ENCODE data around the gene PSMG1. TPM values are rescaled to one million over a fixed set of nuclear protein-coding genes. Genes with fewer than 3 reads are reported as not detected.

PSMG1 gene
- total RNA-seq, 1 donor from 2014 or later: 61.9 TPM

DNA sequence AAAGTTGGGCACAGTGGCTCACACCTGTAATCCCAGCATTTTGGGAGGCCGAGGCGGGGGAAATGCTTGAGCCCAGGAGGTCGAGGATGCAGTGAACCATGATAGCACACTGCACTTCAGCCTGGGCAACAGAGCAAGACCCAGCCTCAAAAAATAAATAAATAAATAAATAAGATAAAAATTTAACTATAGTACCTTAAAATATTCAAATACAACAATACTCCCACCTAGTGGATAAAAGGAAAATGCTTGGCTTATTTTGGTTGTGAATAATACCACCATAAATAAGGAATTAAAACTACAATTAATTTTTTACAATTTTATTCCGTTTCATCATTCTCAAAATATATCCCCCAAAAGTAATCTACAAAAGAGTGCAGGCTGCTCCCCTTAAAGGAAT, 8.1 kb downstream of the PSMG1 start:
- H3K9me3 ChIP-seq (ENCODE audit: insufficient read depth, low read depth, low read length): no peaks in the 10 kb centered on the region

DNA sequence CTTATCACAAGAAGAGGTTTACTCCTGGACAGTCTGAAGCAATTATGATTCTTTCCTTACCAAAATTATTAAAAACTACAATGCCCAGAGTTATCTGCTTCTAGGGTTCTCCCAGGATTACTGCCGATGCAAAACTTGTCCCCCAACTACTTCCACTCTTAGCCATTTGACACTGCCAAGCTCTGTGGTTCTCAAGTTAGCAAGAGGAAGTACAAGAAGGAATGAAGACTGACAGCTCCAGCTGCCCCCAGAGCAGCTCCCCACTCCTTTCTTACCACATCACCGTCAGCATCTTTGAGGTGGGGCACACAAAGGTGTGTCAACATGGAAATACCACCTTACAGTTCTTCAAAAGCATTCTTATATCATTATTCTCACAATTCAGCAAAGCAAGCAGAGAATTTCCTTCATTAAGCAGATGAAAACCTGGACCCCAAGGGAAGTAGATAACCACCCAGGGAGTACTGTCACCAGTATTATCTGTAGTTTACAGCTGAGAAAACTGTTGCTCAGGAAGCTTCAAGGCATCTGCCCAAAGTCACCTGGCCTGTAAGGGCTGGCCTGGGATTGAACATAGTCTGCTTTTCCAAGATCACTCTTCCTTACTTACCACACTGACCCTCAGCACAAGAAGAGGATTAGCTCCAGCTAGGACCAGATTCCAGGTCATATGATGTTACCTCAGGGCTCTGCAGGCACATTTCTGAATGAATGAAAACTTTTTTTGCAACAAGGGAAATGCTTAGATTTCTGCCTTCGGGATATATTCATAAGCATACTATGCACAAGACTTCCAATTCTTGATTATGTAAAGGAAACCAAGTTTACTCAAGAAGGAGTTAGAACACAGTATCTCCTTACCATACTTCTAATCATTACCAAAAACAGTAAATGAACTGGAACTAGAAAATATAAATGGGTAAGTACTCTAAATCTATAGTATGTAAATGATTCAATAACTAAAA, 9.3 kb downstream of the PSMG1 start:
- no peak overlapping the region for H2AFZ ChIP-seq (ENCODE audit: low read depth, low read length)
- no peak overlapping the region for H3K4me2 ChIP-seq (ENCODE audit: low read length)
- H4K20me1 ChIP-seq (ENCODE audit: insufficient read depth, low read length): peaks cover 4% of the 10 kb centered on the region
- Mint-ChIP-seq H3K9me3 (ENCODE audit: unreplicated experiment) (no peaks in the 10 kb centered on the region), H3K4me1 (ENCODE audit: low read depth, unreplicated experiment) (peaks cover 5% of the 10 kb centered on the region), H3K36me3 (ENCODE audit: low read depth, unreplicated experiment) (peaks cover 19% of the 10 kb centered on the region), H3K27ac (ENCODE audit: unreplicated experiment) (no peak overlapping the region), H3K4me3 (ENCODE audit: unreplicated experiment) (no peak overlapping the region), H3K27me3 (ENCODE audit: low read depth, unreplicated experiment) (no peaks in the 10 kb centered on the region)
- no peak for DNase-seq (ENCODE audit: low read depth)
- peaks cover 1% of the 10 kb centered on the region for H3K79me2 ChIP-seq (ENCODE audit: insufficient read depth, low read length)
- no peak for FAIRE-seq
- no peak overlapping the region for H3K9ac ChIP-seq (ENCODE audit: low read length)
- H3K4me3 ChIP-seq (ENCODE audit: insufficient read depth, low read depth, low read length): no peak overlapping the region
- H3K27ac ChIP-seq (ENCODE audit: low read depth, low read length): no peak overlapping the region
- H3K4me1 ChIP-seq (ENCODE audit: insufficient read depth, low read length): no peaks in the 10 kb centered on the region
- H3K36me3 ChIP-seq (ENCODE audit: insufficient read depth, low read length): peaks cover 28% of the 10 kb centered on the region
- no peaks in the 10 kb centered on the region for H3K9me3 ChIP-seq (ENCODE audit: insufficient read depth, low read depth, low read length)
- H3K27me3 ChIP-seq (ENCODE audit: insufficient read depth, low read length): no peaks in the 10 kb centered on the region
- TF ChIP-seq, protein P1, sequence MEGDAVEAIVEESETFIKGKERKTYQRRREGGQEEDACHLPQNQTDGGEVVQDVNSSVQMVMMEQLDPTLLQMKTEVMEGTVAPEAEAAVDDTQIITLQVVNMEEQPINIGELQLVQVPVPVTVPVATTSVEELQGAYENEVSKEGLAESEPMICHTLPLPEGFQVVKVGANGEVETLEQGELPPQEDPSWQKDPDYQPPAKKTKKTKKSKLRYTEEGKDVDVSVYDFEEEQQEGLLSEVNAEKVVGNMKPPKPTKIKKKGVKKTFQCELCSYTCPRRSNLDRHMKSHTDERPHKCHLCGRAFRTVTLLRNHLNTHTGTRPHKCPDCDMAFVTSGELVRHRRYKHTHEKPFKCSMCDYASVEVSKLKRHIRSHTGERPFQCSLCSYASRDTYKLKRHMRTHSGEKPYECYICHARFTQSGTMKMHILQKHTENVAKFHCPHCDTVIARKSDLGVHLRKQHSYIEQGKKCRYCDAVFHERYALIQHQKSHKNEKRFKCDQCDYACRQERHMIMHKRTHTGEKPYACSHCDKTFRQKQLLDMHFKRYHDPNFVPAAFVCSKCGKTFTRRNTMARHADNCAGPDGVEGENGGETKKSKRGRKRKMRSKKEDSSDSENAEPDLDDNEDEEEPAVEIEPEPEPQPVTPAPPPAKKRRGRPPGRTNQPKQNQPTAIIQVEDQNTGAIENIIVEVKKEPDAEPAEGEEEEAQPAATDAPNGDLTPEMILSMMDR (IDR thresholded peaks at IDR 0.05; ENCODE audit: insufficient read depth, low read depth, low read length): no peak
- TF ChIP-seq EZH2 (IDR thresholded peaks at IDR 0.05; ENCODE audit: insufficient read depth, low read length): no peak

More for the DNA sequence above, 8.1 kb downstream of the PSMG1 start:
- DNase-seq (ENCODE audit: low read depth) (no peak), FAIRE-seq (no peak)
- Mint-ChIP-seq H3K4me3 (ENCODE audit: unreplicated experiment) (no peak overlapping the region), H3K4me1 (ENCODE audit: low read depth, unreplicated experiment) (peaks cover 5% of the 10 kb centered on the region), H3K9me3 (ENCODE audit: unreplicated experiment) (no peaks in the 10 kb centered on the region), H3K36me3 (ENCODE audit: low read depth, unreplicated experiment) (peaks cover 17% of the 10 kb centered on the region), H3K27me3 (ENCODE audit: low read depth, unreplicated experiment) (no peaks in the 10 kb centered on the region), H3K27ac (ENCODE audit: unreplicated experiment) (no peak overlapping the region)
- Histone ChIP-seq H4K20me1 (ENCODE audit: insufficient read depth, low read length) (peaks cover 5% of the 10 kb centered on the region), H3K79me2 (ENCODE audit: insufficient read depth, low read length) (peaks cover 7% of the 10 kb centered on the region), H3K27ac (ENCODE audit: low read depth, low read length) (no peak overlapping the region), H3K4me1 (ENCODE audit: insufficient read depth, low read length) (no peaks in the 10 kb centered on the region), H3K4me2 (ENCODE audit: low read length) (no peak overlapping the region), H2AFZ (ENCODE audit: low read depth, low read length) (no peak overlapping the region), H3K9ac (ENCODE audit: low read length) (no peak overlapping the region), H3K36me3 (ENCODE audit: insufficient read depth, low read length) (peaks cover 32% of the 10 kb centered on the region), H3K27me3 (ENCODE audit: insufficient read depth, low read length) (no peaks in the 10 kb centered on the region), H3K4me3 (ENCODE audit: insufficient read depth, low read depth, low read length) (no peak overlapping the region)
- TF ChIP-seq, protein P1 (IDR thresholded peaks at IDR 0.05; ENCODE audit: insufficient read depth, low read depth, low read length): peak; percentile 43
- TF ChIP-seq EZH2 (IDR thresholded peaks at IDR 0.05; ENCODE audit: insufficient read depth, low read length): no peak

DNA sequence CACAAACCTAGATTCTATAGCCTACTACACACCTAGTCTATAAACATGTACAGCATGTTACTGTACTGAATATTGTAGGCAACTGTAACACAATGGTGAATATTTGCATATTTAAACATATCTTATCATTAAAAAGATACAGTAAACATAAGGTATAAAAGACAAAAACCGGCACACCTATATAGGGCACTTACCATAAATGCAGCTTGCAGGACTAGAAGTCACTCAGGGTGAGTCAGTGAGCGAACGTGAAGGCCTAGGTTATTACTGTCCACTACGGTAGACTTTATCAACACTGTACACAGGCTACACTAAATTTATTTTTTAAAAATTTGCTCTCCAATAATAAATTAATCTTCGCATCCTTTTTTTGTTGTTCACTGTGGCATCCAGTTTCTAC, 13.3 kb downstream of the PSMG1 start:
- no peak for FAIRE-seq
- no peak overlapping the region for H3K9ac ChIP-seq (ENCODE audit: low read length)
- H3K4me1 Mint-ChIP-seq (ENCODE audit: low read depth, unreplicated experiment): peaks cover 3% of the 10 kb centered on the region
- H3K79me2 ChIP-seq (ENCODE audit: insufficient read depth, low read length): no peaks in the 10 kb centered on the region
- peaks cover 21% of the 10 kb centered on the region for H3K36me3 ChIP-seq (ENCODE audit: insufficient read depth, low read length)
- peaks cover 3% of the 10 kb centered on the region for H3K9me3 ChIP-seq (ENCODE audit: insufficient read depth, low read depth, low read length)
- H3K36me3 Mint-ChIP-seq (ENCODE audit: low read depth, unreplicated experiment): peaks cover 25% of the 10 kb centered on the region
- H3K27ac Mint-ChIP-seq (ENCODE audit: unreplicated experiment): no peak overlapping the region
- no peak overlapping the region for H3K27ac ChIP-seq (ENCODE audit: low read depth, low read length)
- TF ChIP-seq, protein P1 (IDR thresholded peaks at IDR 0.05; ENCODE audit: insufficient read depth, low read depth, low read length): no peak
- no peak for TF ChIP-seq EZH2 (IDR thresholded peaks at IDR 0.05; ENCODE audit: insufficient read depth, low read length)
- no peaks in the 10 kb centered on the region for H3K27me3 Mint-ChIP-seq (ENCODE audit: low read depth, unreplicated experiment)
- peaks cover 8% of the 10 kb centered on the region for H3K9me3 Mint-ChIP-seq (ENCODE audit: unreplicated experiment)
- H4K20me1 ChIP-seq (ENCODE audit: insufficient read depth, low read length): no peaks in the 10 kb centered on the region
- no peak overlapping the region for H3K4me2 ChIP-seq (ENCODE audit: low read length)
- no peak overlapping the region for H2AFZ ChIP-seq (ENCODE audit: low read depth, low read length)
- DNase-seq (ENCODE audit: low read depth): no peak
- H3K27me3 ChIP-seq (ENCODE audit: insufficient read depth, low read length): no peaks in the 10 kb centered on the region
- no peak overlapping the region for H3K4me3 ChIP-seq (ENCODE audit: insufficient read depth, low read depth, low read length)
- no peak overlapping the region for H3K4me3 Mint-ChIP-seq (ENCODE audit: unreplicated experiment)
- no peaks in the 10 kb centered on the region for H3K4me1 ChIP-seq (ENCODE audit: insufficient read depth, low read length)

Data from astrocyte (in vitro differentiated cells and primary cell).